DMS53 treated with DMSO at 0.1 percent for 48 hours (cell line): ENCODE data around the gene ZNF175.

Experiments
- DNase-seq: peaks from one replicate; lab custom pipeline; 2025; ENCODE audit not compliant: unreplicated experiment; lab: John Stamatoyannopoulos, UW

Gene ZNF175

DNA sequence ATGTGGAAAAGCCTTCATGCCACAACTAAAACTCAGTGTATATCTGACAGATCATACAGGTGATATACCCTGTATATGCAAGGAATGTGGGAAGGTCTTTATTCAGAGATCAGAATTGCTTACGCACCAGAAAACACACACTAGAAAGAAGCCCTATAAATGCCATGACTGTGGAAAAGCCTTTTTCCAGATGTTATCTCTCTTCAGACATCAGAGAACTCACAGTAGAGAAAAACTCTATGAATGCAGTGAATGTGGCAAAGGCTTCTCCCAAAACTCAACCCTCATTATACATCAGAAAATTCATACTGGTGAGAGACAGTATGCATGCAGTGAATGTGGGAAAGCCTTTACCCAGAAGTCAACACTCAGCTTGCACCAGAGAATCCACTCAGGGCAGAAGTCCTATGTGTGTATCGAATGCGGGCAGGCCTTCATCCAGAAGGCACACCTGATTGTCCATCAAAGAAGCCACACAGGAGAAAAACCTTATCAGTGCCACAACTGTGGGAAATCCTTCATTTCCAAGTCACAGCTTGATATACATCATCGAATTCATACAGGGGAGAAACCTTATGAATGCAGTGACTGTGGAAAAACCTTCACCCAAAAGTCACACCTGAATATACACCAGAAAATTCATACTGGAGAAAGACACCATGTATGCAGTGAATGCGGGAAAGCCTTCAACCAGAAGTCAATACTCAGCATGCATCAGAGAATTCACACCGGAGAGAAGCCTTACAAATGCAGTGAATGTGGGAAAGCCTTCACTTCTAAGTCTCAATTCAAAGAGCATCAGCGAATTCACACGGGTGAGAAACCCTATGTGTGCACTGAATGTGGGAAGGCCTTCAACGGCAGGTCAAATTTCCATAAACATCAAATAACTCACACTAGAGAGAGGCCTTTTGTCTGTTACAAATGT, 16.4 kb downstream of the ZNF175 start:
- no peak for DNase-seq

DNA sequence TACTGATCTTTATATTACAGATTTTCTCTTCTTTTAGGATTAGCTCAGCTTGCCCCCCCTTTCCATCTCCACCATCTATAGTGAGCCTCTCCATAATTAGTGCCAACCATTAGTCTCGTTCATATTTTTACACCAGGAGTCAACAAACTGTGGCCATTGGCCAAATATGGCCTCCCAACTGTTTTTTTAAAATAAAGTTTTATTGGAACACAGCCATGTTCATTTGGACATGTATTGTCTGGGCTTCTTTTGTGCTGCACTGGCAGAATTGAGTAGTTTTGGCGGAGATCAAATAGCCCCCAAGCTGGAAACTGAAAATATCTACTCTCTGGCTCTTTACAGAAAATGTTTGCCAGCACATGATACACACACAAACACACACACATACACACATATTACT, 18.4 kb downstream of the ZNF175 start:
- no peak for DNase-seq

DNA sequence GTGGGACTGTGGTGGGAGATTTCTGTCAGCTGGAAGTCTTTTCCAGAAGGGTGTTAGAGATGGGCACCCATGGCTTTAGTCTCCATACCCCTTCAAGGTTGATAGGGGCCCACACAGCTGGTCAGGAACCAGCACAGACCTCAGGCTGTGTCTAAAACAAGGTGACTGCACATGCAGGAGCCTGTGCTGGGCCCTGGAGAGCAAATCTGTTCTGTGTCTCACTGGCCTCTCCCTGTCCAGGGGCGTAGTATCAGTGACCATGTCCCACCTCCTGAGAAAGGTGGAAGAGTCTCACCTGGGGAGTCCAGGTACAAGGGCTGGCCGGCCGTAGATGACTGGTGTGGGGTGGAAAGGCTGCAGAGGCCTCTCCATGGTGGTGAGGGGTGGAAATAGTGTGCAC, 19.4 kb downstream of the ZNF175 start:
- no peak for DNase-seq

DNA sequence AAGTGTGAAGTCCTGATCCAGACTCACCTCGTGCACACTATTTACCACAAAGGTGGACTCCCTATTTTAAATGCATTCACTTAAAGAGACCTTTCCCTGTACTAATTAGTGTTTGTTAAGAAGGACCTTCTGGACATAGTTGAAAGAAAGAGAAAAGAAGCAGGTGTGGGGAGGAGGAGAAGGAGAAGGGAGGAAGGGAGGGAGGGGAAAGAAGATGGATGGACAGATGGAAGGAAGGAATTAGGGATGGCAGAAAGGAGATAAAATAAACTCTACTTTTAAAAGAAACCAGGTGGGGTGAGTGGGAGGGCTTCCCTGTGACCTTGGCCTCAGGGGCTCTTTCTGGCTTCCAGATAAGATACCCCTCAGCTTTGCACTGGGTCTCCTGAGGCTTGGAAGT, 21.4 kb downstream of the ZNF175 start:
- DNase-seq = no peak

DNA sequence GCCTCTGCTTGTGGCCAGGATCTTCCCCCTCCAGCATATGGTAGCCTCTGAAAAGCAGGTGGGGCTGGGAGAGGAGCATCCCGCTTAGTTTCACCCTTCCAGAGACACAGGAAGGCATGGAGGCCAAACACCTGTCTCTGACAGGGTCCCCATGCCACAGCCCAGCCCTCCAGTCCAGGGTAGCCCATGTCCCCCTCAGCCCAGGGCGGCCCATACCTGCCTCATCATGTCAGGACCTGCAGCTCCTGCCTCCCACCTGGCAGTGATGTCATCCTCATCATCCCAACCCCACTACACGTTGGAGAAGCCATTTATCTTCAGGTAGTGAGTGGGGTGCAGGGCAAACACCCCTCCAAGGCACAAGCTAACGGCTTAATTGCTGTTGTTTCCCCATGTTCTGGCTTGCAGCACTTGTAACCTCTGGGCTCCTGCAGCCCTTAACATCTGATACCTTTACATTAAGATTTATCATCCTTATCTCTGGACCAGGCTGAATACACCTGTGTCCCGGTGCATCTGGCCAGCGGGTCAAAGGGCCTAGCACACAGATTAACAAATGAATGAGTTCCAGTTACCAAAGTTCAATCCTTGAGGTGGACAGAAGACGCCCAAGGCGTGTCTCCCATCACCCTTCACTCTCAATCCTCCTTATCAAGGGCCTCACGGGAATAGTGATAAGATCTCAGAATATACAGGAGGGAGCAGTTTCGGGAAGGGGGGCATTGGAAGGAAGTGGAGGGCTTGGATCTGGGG, 22.2 kb downstream of the ZNF175 start:
- no peak for DNase-seq

DNA sequence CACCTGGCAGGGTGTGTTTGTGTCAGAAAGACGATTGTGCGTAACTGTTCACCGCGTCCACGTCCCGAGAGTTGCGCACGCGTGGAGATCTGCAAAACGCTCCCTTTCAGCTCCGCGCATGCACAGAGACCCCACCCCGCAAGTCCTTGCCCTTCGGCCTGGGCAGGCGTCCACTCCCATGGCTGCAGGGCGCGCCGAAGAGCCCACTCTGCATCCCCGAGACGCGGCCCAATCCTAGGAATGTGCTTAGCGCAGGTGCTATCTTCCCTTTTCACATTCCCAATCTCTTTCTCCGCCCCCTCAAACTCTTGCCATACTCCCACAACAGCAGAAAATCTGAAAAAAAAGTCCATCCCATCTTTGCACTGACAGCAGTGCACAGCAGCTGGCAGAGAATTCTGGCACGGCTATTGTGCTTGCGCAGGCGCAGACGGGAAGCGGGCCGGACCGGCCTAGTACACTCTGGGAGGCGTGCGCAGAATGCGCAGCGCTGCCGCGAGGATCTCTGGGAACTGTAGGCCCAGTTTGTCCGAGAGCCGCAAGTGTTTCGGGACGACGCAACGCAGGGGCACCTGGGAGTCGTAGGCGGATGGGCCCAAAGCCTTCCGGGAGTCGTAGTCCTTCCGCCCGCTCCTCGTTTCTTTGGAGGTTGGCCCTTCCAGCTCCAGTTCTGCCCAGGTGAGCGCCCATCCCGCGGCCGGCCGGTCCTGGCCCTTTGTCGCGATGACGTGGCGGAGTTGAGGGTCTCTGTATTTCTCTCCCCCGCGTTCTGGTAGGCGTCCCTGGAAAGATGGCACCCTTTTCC, 23.1 kb downstream of the ZNF175 start:
- DNase-seq = no peak

DNA sequence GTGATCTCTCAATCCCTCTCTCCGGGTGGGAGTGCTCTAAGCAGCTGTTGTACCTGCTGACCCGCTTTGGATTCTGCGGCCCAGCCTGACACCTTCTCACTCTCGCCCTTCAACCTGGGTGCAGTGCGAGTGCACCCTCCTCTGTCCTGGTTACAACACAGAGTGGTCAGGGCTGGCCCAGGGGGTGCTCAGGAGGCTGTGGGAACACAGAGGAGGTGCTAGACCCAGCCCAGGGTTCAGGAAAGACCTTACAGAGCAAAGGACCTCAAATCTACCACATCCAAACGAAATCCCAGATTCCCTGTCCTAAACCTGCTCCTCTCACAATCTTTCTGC, 23.7 kb downstream of the ZNF175 start:
- DNase-seq = no peak

DNA sequence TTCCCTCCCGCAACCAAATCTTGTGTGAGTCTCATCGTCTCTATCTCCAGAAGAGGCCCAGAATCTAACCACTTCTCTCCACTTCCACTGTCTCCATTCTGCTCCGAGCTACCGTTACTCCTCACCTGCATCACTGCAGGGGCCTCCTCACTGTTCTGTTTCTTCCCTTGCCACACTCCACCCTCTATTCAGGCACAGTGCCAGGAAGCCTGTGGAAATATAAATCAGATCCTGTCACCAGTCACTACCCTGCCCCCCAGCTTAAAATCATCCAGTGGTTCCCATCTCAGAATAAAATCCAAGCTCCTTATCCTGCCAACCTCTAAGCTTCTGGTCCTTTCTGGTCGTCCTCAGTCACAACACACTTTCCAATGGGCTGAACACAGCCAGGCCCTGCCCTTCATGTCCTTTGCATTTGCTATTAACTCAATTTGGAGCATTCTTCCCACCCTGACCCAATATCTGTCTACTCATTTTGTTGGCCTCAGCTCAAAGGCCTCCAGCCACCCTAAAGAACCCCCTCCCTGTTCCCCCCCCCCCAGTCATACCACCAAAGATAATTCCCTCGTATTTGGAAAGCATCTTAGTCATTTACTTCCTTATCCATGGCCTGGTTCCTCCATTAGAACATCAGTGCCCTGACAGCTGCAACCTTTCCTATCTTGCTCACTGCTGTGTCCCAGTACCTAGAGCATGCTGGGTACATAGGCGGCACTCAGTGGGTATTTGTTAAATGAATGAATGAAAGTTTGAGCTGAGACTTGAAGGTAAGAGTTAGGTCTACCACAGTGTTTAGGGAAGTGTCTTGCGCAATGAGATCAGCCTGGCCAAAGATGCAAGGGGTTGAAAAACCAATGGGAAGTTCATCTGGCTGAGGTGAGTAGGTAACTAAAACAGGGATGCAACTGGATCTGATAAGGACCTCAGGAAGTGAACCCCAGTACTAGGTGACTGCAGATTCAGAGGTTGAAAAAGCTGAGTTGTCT, 24.4 kb downstream of the ZNF175 start:
- DNase-seq = no peak

DNA sequence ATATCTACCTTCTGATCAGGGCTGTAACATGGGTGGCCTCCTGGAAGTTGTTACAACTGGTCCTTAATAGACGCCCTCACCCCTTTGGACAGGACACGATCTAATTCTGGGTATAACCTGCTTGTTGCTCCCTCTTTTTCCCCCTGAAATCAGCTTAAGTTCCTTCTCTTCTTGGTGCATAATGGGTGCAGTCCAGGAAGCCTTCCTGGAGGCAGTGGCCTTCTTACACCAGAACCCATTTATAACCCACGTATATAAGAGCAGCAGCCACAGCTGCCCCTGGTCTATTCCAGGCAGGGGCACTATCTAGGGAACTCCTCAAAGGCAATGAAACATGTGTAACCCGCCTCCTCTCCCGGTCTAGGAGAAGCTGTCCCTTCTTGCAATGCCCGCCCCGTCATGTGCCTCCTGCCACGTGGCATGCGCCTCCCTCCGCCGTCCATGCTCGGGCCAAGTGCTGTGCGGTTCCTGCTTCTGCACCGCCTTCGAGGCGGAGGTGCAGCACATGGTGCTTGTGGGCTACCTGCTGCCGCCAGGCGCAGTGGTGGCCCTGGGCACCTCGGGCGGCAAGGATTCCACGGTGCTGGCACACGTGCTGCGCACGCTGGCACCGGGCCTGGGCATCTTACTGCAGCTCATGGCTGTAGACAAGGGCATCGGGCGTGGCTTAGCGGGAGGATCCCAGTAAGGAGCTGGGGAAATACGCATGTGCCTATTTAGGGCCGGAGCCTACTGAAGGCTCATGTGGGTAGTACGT, 27.3 kb downstream of the ZNF175 start:
- DNase-seq = no peak

DNA sequence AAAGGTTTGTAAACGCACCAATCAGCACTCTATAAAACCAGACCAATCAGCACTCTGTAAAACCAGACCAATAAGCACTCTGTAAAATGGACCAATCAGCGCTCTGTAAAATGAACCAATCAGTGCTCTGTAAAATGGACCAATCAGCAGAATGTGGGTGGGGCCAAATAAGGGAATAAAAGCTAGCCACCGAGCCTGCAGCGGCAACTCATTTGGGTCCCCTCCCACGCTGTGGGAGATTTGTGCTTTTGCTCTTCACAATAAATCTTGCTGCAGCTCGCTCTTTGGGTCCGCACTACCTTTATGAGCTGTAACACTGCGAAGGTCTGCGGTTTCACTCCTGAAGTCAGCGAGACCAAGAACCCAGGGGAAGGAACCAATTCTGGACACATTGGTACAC, 28.0 kb downstream of the ZNF175 start:
- DNase-seq = no peak

DNA sequence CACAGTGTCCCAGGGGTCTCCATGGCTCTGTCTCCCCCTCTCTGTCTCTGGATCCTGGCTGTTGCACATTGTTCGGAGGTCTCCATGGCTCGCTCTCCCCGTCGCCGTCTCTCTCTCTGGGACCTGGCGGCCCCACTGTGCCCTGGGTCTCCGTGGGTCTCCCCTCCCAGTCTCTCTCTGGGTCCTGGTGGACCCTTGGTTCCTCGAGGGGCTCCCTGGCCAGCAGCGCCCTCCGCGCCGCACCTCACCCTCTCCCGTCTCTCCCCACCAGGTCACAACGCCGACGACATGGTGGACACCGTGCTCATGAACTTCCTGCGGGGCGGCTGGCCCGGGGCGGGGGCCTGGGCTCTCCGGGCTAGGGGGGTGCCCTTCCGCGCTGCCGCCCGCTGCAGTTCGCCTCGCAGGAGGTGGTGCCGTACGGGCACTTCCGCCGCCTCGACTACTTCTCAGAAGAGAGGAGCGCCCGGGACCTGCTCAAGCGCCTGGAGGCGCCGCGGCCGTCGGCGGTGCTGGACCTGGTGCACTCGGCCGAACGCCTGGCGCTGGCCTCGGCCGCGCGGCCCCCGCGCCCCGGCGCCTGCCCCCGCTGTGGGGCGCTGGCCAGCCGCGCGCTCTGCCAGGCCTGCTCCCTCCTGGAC, 30.0 kb downstream of the ZNF175 start:
- no peak for DNase-seq

DNA sequence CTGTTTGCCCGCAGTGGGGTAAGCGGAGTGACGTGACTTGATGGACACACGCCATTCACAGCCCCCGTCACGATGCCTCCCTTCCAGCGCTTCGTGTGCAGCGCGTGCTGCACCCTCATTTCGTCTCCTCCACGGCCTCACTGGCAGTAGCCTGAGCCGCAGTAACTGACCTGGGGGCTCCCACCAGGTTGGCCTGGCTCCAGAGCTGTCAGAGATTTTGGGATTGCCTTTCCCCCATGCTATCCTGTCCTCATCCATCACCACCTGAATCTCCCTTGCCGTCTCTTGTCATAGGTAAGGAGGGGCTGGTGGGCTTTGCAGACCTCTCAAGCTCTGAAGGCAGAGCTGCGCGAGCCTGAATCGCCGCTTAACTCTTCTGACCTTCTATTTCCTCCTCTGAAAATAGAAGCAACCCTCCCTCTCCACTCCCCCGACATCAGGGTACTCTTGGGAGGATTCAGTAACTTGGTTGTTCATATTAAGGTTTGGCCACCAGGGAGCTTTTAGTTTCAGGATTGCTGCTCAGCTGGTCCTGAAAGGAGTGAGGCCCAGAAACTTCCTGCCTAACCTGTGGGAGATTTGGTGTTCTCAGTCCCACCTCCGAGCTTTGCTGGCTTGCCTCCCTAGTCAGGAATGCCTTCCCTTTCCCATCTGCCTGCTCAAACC, 31.2 kb downstream of the ZNF175 start:
- DNase-seq = no peak

DNA sequence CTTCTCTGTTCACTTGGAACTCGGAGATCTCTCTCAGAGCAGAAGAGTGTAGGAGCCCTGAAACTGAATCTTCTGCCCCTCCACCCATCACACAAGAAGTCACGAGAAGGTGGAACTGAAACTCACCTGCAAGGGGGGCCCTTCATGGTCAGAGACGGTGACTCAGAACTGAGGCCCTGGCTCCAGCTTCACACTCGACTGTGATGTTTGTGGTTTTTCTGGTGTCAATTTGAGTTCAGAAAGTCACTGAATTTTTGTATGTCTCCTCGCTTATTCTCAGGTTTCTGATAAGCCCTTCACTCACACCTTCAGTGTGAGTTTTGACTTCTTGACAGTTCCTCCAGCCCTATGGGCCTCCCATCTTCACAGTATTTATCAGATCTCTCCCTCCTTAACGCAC, 36.0 kb downstream of the ZNF175 start:
- DNase-seq = no peak

DNA sequence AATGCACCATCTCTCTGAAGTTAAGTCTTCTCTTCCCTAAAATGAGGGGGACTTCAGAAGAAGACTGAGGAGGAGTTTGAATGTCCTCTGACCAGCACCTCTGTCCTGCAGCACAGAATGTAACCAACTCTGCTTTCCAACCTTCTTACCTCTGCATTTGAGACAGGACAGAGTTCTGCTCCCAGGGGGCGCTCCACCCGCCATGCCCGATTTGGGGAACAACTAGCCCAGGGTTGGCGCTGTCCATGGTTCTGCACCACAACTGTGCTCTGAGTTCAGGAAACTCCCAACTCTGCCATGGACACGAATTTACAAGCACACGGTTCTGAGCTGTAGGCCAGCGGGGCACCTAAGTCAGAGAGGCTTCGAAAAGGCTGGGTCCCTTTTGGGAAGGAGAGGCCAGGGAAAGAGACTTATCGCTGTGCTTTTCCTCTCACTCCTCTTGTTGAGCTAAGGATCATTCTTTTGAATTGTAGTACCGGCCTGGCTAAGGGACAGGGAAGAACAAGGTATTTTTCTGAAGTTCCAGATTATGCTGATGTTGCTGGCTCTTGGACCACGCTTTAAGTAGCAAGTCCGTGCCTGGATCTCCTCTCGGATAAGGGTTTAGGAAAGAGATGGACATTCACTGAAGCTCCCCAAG, 37.0 kb downstream of the ZNF175 start:
- no peak for DNase-seq

DNA sequence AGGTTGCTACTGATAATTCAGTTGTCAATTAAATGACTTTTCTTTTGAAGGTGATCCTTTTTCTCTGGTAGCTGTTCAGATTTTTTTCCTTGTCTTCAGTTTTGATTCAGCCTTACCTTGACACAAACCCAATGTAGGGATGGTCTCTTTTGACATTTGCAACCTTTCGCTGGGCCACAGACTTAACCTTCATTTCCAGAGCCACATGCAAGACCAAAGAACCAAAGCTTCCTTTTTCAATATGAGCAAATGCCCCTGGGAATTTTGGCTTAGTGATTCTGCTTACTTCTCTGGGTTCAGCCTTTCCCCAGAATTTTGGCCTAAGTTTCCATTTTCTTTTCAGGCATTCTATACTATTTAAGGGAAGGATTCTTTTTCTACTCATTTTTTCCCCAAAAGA, 39.5 kb downstream of the ZNF175 start:
- DNase-seq = no peak

DNA sequence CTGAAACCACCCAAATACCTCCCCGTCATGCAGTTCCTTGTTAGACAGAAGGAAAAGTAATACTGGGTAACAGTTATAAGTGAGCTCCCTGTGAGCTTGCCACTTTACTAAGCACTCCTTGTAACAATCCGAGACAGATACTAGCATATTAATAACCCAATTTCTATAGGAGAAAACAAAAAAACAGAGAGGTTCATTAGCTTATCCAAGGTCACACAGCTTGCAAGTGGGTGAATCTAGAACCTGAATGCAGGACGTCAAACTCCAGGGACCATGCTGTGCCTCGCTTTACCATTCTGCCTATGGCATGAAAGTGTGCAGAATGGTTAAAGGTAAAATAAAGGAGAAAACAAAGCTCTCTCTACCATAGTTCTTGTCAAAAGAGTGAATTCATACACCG, 43.7 kb downstream of the ZNF175 start:
- DNase-seq = no peak

DNA sequence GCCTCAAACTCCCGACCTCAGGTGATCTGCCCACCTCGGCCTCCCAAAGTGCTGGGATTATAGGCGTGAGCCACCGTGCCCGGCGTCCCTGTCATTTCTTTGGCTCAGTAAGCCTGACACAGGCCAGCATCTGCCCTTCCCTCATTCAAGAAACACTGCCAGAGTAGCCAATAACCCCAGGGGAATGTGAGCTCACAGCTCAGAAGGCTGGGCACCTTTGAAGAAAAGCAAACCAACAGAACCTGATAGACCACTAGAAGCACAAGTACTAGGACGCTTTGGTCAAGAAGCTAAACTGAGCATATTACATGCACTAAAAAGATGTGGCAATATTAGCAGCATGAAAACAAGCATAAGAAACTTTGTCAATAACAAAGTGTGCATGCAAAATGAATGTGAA, 44.9 kb downstream of the ZNF175 start:
- no peak for DNase-seq

DNA sequence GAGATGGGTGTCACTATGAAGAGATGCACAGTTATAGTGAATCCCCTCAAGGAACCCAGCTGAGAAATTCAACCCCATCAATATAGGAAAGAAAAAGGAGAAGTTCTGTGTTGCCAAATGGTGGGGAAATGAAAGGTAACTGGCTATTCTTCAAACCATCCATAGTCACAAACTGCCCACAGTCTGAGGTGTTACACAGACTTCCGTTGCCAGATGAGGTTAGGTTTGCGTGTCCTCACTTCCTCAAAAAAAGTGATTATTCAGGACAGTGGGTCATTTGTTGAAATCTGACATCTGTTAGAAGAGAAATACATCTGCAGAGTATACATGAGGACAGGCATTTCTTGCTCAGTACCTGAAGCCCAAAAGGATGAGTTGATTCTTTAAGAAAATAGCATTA, 50.1 kb downstream of the ZNF175 start:
- no peak for DNase-seq
